ENCODE results near the gene SOX6.
"Not testable (repeated sequence)": the region's sequence is repeated elsewhere in the genome, so short reads cannot be mapped to it uniquely, and the experiment has no call there.

The SOX6 gene

GRCh38 chr11:16070573-16070972, 285.8 kb downstream of the SOX6 start:
- no peak overlapping the region for H3K27ac ChIP-seq
- in situ Hi-C loops (cut with HindIII; ENCODE audit: low pct_ligation_motif_present, low sequenced_read_pairs): no loop called here
- H3K36me3 ChIP-seq (replicated peaks): no peaks in the 10 kb centered on the region
- DNase-seq: no peak
- no peak overlapping the region for H3K4me3 ChIP-seq (ENCODE audit: low read depth, low read length)
- H3K27me3 ChIP-seq (replicated peaks): no peaks in the 10 kb centered on the region
- no peak for TF ChIP-seq CTCF (IDR thresholded peaks at IDR 0.05; ENCODE audit: low read depth, low read length, missing control alignments)

- in situ Hi-C loops (cut with HindIII; ENCODE audit: low pct_ligation_motif_present, low sequenced_read_pairs); DNase-seq; H3K27ac ChIP-seq; H3K36me3 ChIP-seq (replicated peaks); H3K27me3 ChIP-seq (replicated peaks); H3K4me3 ChIP-seq (ENCODE audit: low read depth, low read length): not testable (repeated sequence)
These were observed 289.1 kb downstream of the SOX6 start for GRCh38 chr11:16067268-16067667.

GRCh38 chr11:16059332-16059731, 297.0 kb downstream of the SOX6 start:
- Histone ChIP-seq H3K27ac (no peak overlapping the region), H3K36me3 (replicated peaks) (no peaks in the 10 kb centered on the region), H3K27me3 (replicated peaks) (no peaks in the 10 kb centered on the region), H3K4me3 (ENCODE audit: low read depth, low read length) (no peak overlapping the region)
- no peak for DNase-seq
- TF ChIP-seq CTCF (IDR thresholded peaks at IDR 0.05; ENCODE audit: low read depth, low read length, missing control alignments): no peak
- in situ Hi-C loops (cut with HindIII; ENCODE audit: low pct_ligation_motif_present, low sequenced_read_pairs): no loop called here

GRCh38 chr11:16058671-16059070, 297.7 kb downstream of the SOX6 start:
- Histone ChIP-seq H3K4me3 (ENCODE audit: low read depth, low read length) (no peak overlapping the region), H3K27me3 (replicated peaks) (no peaks in the 10 kb centered on the region), H3K27ac (no peak overlapping the region), H3K36me3 (replicated peaks) (no peaks in the 10 kb centered on the region)
- TF ChIP-seq CTCF (IDR thresholded peaks at IDR 0.05; ENCODE audit: low read depth, low read length, missing control alignments): no peak
- DNase-seq: no peak
- in situ Hi-C loops (cut with HindIII; ENCODE audit: low pct_ligation_motif_present, low sequenced_read_pairs): no loop called here

GRCh38 chr11:16052750-16053149, 303.6 kb downstream of the SOX6 start:
- Histone ChIP-seq H3K36me3 (replicated peaks) (no peaks in the 10 kb centered on the region), H3K27ac (no peak overlapping the region)
- in situ Hi-C loops (cut with HindIII; ENCODE audit: low pct_ligation_motif_present, low sequenced_read_pairs): no loop called here

GRCh38 chr11:16049611-16050010, 306.7 kb downstream of the SOX6 start:
- no peak for TF ChIP-seq CTCF (IDR thresholded peaks at IDR 0.05; ENCODE audit: low read depth, low read length, missing control alignments)
- in situ Hi-C loops (cut with HindIII; ENCODE audit: low pct_ligation_motif_present, low sequenced_read_pairs): no loop called here
- Histone ChIP-seq H3K4me3 (ENCODE audit: low read depth, low read length) (no peak overlapping the region), H3K27me3 (replicated peaks) (no peaks in the 10 kb centered on the region), H3K36me3 (replicated peaks) (no peaks in the 10 kb centered on the region), H3K27ac (no peak overlapping the region)
- DNase-seq: no peak

More at GRCh38 chr11:16052750-16053149, 303.6 kb downstream of the SOX6 start:
- TF ChIP-seq CTCF (IDR thresholded peaks at IDR 0.05; ENCODE audit: low read depth, low read length, missing control alignments): no peak
- Histone ChIP-seq H3K4me3 (ENCODE audit: low read depth, low read length) (no peak overlapping the region), H3K27me3 (replicated peaks) (no peaks in the 10 kb centered on the region)
- DNase-seq: no peak

All from brain microvascular endothelial cell (primary cell).